DMS 273 treated with DMSO at 0.1 percent for 48 hours (cell line): ENCODE measurements around the gene IER2.

ENCODE experiments used
- DNase-seq: peaks from one replicate; lab custom pipeline; 2025; lab: John Stamatoyannopoulos, UW

Gene IER2

GRCh38 chr19:13150187-13150930 lies at the start of gene IER2, which contains the start of gene STX10:
Gene IER2 (plus strand): TSS chr19:13150411. CDS start chr19:13153187, 2,776 bp downstream.
Gene STX10 (minus strand): TSS chr19:13150375. CDS start chr19:13150173, 202 bp downstream.
- DNase-seq = peak; percentile 82

- DNase-seq = no peak
These were observed 49.2 kb upstream of the IER2 start for GRCh38 chr19:13100841-13101589.

- DNase-seq = no peak
These were observed 48.4 kb upstream of the IER2 start for GRCh38 chr19:13101590-13102415.

- no peak for DNase-seq
These were observed 47.9 kb upstream of the IER2 start for GRCh38 chr19:13102416-13102665.

GRCh38 chr19:13102666-13103580 lies 47.3 kb upstream of the IER2 start, which contains the start of gene LYL1:
Gene LYL1 (minus strand): TSS chr19:13102858. CDS start chr19:13101171, 1,687 bp downstream.
- no peak for DNase-seq

GRCh38 chr19:13103581-13104359 lies 46.4 kb upstream of the IER2 start:
- no peak for DNase-seq

GRCh38 chr19:13104360-13104847 lies 45.8 kb upstream of the IER2 start:
- DNase-seq = no peak

- no peak for DNase-seq
These were observed 45.1 kb upstream of the IER2 start for GRCh38 chr19:13104848-13105711.

- DNase-seq = no peak
These were observed 40.7 kb upstream of the IER2 start for GRCh38 chr19:13109361-13110098.

- DNase-seq = no peak
These were observed 40.1 kb upstream of the IER2 start for GRCh38 chr19:13110099-13110610.

- no peak for DNase-seq
These were observed 37.7 kb upstream of the IER2 start for GRCh38 chr19:13112555-13112954.

- no peak for DNase-seq
These were observed 34.3 kb upstream of the IER2 start for GRCh38 chr19:13115936-13116281.

- DNase-seq = peak; percentile 89
These were observed 33.7 kb upstream of the IER2 start, which contains the start of gene TRMT1 for GRCh38 chr19:13116282-13117175. Gene TRMT1 (minus strand): TSS chr19:13116740. CDS start chr19:13116399, 341 bp downstream.

GRCh38 chr19:13117176-13117771 lies 32.9 kb upstream of the IER2 start:
- DNase-seq = no peak

- peak; percentile 72 for DNase-seq
These were observed 32.3 kb upstream of the IER2 start, which contains the start of gene NACC1 for GRCh38 chr19:13117772-13118423. Gene NACC1 (plus strand): TSS chr19:13118264. CDS start chr19:13135208, 16,944 bp downstream.

GRCh38 chr19:13118424-13119193 lies 31.6 kb upstream of the IER2 start:
- DNase-seq = no peak
